NB4 (cell line): ENCODE data around the gene DCUN1D1.

Experiments used
- DNase-seq: peaks from one replicate; pipeline ENCODE4 v3.0.0; 2010; ENCODE audit warnings: low read depth
- H3K4me3 ChIP-seq: one replicate; pipeline ENCODE4 v1.5.1; 2011; ENCODE audit warnings: mild to moderate bottlenecking, low read depth, low read length, moderate library complexity
- CTCF ChIP-seq: IDR thresholded peaks from one replicate; pipeline ENCODE4 v1.5.1; 2012; ENCODE audit warnings: low read depth, low read length
- MAX ChIP-seq: IDR thresholded peaks from 2 replicates; pipeline ENCODE4 v1.6.1; 2011; ENCODE audit warnings: low read depth, low read length
- MYC ChIP-seq: IDR thresholded peaks from 2 replicates; pipeline ENCODE4 v1.6.1; 2011; ENCODE audit warnings: low read depth, low read length
- POLR2A ChIP-seq: IDR thresholded peaks from 2 replicates; pipeline ENCODE4 v1.6.1; 2011; ENCODE audit warnings: mild to moderate bottlenecking; ENCODE audit not compliant: insufficient read length; ENCODE audit errors: extremely low read depth

The DCUN1D1 gene

GRCh38 chr3:182969853-182970252, 10.5 kb downstream of the DCUN1D1 start:
- DNase-seq, result no peak
- H3K4me3 ChIP-seq, result no peak overlapping the region
- no peak for TF ChIP-seq MAX
- no peak for TF ChIP-seq CTCF
- TF ChIP-seq MYC, result no peak
- TF ChIP-seq POLR2A, result no peak

DNA sequence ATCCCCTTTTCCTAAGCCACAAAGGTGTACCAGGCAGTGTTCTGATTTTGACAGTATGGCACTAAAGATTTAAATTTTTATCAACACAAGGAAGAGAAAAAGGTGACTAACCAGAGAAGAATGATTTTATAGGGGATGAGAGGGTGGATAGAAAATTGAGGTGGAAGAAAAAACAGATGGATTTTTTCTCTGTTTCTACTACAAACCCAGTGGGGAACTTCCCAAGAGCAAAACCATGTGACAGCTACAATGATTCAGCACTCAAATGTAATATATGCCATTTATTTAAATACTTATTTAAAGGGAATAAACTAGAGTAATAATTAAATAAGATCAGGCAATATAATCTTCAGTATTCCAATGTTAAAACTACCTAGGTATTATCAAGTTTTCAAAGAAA, 11.1 kb downstream of the DCUN1D1 start:
- H3K4me3 ChIP-seq, result no peak overlapping the region
- TF ChIP-seq MYC, result no peak
- TF ChIP-seq CTCF, result no peak
- no peak for TF ChIP-seq POLR2A
- TF ChIP-seq MAX, result no peak
- no peak for DNase-seq

DNA sequence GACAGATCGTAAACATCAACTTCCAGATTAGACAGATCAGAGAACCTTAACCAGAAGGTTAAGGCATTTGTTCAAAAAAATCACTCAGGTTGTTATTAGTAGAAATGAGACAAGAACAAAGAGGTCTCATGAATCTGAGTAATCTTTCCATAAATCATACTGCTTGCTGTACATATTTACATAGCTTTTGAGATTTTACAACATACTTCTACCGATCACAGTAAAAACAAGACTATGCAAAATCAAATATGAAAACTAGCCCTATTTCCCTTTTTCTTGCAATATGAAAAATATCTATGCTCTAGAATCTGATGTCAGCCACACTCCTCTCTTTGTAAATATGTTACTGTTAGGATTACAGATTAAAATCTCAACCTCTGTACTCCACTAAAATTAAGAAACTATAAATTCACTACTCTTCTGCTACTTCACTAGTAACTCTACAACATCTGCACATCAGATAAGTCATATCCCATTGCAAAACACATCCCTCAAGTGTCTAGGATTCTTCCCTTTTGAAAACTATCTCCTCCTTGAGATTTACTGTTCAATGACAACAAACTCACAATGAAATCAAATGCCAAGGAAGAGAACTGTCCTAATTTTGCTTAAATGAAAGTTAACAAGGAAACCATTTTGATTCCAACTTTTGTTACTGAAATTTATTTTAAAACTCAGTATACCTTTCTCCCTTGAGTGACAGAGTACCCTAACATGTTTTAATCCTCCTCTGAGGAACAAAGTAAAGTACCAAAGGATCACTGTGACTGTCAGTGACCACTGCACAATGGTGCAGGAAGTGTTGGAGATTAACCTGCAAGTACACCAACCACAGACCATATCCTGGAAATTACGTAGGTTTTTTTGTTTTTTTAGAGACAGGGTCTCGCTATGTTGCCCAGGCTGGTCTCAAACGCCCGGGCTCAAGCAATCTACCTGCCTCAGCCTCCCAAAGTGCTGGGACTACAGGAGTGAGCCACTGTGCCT, 12.8 kb downstream of the DCUN1D1 start:
- no peak for DNase-seq
- no peak for TF ChIP-seq CTCF
- TF ChIP-seq POLR2A, result no peak
- no peak for TF ChIP-seq MAX
- no peak for TF ChIP-seq MYC
- no peak overlapping the region for H3K4me3 ChIP-seq

GRCh38 chr3:182965861-182966366, 14.4 kb downstream of the DCUN1D1 start:
- no peak for DNase-seq
- TF ChIP-seq MAX (no peak), MYC (no peak), POLR2A (no peak), CTCF (no peak)

GRCh38 chr3:182964179-182964578, 16.2 kb downstream of the DCUN1D1 start:
- TF ChIP-seq CTCF, result no peak
- TF ChIP-seq MAX, result no peak
- TF ChIP-seq MYC, result no peak
- no peak for TF ChIP-seq POLR2A
- DNase-seq, result no peak
- no peak overlapping the region for H3K4me3 ChIP-seq

More at GRCh38 chr3:182965861-182966366, 14.4 kb downstream of the DCUN1D1 start:
- H3K4me3 ChIP-seq, result no peak overlapping the region

DNA sequence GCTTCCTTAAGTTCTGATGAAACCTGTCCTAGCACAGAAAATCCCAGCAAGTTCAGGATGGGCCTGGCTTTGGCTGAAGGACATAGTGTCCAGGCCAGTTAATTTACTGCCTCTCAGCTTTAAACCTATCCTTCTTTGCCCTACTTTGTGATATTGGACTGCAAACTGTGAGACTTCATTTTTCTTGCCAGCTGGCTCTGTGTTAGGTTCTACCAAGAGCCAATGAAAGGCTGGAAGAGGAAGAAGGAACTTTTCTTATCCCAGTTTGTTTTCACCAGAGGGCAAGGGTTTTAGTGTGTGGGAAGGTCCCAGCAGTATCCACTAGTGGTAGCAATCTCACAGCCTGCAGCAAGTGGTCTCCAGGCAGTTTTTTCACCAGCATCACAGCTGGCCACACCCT, 18.2 kb downstream of the DCUN1D1 start:
- no peak for DNase-seq
- TF ChIP-seq MYC, result no peak
- no peak for TF ChIP-seq POLR2A
- no peak for TF ChIP-seq CTCF
- no peak for TF ChIP-seq MAX
- H3K4me3 ChIP-seq, result no peak overlapping the region
